NT2/D1 (cell line): ENCODE data around the gene SH2D3C.

Experiments
- DNase-seq: peaks from one replicate; pipeline ENCODE4 v3.0.0-alpha.2; 2011; ENCODE audit warnings: low read depth, low spot score
- H3K27me3 ChIP-seq: 2 replicates; pipeline ENCODE4 v1.6.0; 2011; ENCODE audit warnings: mild to moderate bottlenecking; ENCODE audit not compliant: insufficient read length, insufficient read depth
- H3K36me3 ChIP-seq: 2 replicates; pipeline ENCODE4 v1.6.1; 2011; ENCODE audit warnings: mild to moderate bottlenecking, low read length, mixed read lengths; ENCODE audit not compliant: insufficient read depth, insufficient read length
- H3K4me1 ChIP-seq: 2 replicates; pipeline ENCODE4 v1.5.1; 2011; ENCODE audit not compliant: insufficient read depth, insufficient read length
- H3K4me3 ChIP-seq: 2 replicates; pipeline ENCODE4 v1.5.1; 2011; ENCODE audit warnings: low read depth; ENCODE audit not compliant: insufficient read length
- H3K9ac ChIP-seq: 2 replicates; pipeline ENCODE4 v1.6.0; 2011; ENCODE audit warnings: low read depth; ENCODE audit not compliant: insufficient read length
- H3K9me3 ChIP-seq: 2 replicates; pipeline ENCODE4 v1.5.1; 2011; ENCODE audit warnings: mild to moderate bottlenecking, low read length; ENCODE audit not compliant: insufficient read depth
- SUZ12 ChIP-seq: IDR thresholded peaks from 2 replicates; pipeline ENCODE4 v1.6.1; 2011; ENCODE audit not compliant: insufficient read length, insufficient read depth; ENCODE audit errors: extremely low read depth
- YY1 ChIP-seq: IDR thresholded peaks from 2 replicates; pipeline ENCODE4 v1.6.1; 2011; ENCODE audit not compliant: insufficient read length, insufficient read depth
- ZNF274 ChIP-seq: IDR thresholded peaks from 2 replicates; pipeline ENCODE4 v1.6.1; 2011; ENCODE audit warnings: mild to moderate bottlenecking, low read depth, low read length

SH2D3C gene

DNA sequence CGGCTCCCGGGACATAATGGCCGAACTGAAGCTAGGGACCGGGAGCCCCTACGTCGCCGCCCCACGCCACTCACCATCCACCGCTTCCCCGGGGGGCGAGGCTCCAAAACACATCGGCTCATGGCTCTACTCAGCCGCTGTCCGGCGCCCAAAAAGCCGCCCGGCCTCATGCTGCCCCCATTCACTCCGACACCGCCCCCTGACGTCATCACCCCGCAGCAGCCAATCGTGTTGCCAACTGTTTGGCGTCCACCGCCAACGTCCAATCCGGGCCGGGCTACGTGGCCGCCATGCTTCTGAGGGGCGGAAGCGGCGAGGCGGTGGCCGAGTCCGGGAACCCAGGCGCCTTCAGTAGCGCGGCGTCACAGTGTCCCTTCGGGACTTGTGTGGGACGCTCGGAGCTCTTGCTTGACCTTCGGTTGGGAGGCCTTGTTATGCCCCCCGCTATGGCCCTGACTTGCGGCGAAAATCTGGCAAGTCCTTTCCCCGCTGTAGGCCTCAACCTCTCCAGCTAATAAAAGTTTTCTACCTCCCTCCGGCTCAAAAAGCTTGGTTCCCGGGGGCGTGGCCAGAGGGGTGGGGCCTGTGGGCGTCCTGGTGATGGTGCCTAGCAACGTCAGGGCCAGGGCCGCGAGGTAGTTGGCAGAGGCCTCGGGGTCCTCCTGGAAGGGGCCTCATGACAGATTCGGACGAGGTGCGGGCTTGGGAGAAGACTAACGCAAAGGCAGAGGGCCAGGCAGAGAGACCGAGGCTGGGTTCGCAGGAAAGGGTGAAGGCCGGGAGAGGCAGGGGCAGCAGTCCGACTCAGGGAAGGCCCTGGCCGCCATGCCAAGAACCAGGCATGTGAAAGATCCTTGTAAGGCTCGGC lies 62.8 kb downstream of the SH2D3C start, which contains the start of the genes PTRH1 and TTC16:
TSS of gene PTRH1 (minus strand) at position 194 of the 868 bp plus-strand sequence. CDS start at position 170, 24 bp downstream.
TSS of gene TTC16 (plus strand) at position 610 of the 868 bp plus-strand sequence. CDS start at position 677, 67 bp downstream.
- no peak for TF ChIP-seq ZNF274
- peak; percentile 96 for TF ChIP-seq YY1
- H3K36me3 ChIP-seq = no peaks in the 10 kb centered on the region
- peak within 1 kb of the TSS; percentile 81 for H3K9ac ChIP-seq
- peak; percentile 93 for DNase-seq
- H3K4me3 ChIP-seq = peak within 1 kb of the TSS; percentile 85
- peaks cover 15% of the 10 kb centered on the region for H3K4me1 ChIP-seq
- H3K9me3 ChIP-seq = no peaks in the 10 kb centered on the region
- peaks cover 21% of the 10 kb centered on the region for H3K27me3 ChIP-seq

- TF ChIP-seq ZNF274 (no peak), YY1 (no peak)
- Histone ChIP-seq H3K9ac (peak overlapping the region; percentile 81), H3K9me3 (no peaks in the 10 kb centered on the region), H3K4me1 (peaks cover 15% of the 10 kb centered on the region), H3K4me3 (peak overlapping the region; percentile 85), H3K36me3 (no peaks in the 10 kb centered on the region), H3K27me3 (peaks cover 21% of the 10 kb centered on the region)
- DNase-seq = no peak
These were observed 63.5 kb downstream of the SH2D3C start for GRCh38 chr9:127714951-127715469.

DNA sequence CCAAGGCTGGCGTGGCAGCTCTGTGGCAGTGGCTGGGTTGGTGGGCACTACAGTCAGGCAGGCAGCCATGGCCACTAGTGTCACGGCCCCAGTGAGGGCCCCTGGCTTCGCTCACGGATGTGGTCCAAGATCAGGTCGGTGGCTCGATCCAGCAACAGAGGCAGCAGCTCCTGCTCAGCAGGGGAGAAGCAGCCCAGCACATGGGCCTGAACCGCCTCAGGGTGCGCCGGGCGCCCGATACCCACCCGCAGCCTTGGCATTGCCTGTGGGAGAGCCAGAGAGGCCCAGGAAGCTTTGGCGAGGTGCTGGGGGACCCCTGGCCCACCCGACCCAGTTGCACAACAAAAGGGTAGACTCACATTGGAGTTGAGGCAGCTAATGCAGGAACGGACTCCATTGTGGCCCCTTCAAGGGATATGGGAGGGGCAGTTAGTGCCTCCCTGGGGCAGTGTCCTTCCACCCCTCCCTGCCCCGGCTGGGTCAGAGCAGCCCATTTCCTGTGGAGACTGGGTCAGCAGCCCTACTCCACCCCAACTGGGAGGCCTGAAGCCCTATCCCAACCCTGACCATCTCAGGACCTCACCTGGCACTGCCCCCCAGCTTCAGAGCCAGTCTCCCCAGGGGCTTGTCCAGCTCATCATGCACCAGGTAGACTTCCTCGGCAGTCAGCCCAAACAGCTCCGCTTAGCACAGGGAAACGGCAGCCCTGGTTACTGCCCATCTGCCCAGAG lies 64.3 kb downstream of the SH2D3C start:
- Histone ChIP-seq H3K27me3 (peaks cover 21% of the 10 kb centered on the region), H3K9me3 (no peaks in the 10 kb centered on the region), H3K4me3 (peak overlapping the region; percentile 10), H3K9ac (no peak overlapping the region), H3K4me1 (peaks cover 11% of the 10 kb centered on the region), H3K36me3 (no peaks in the 10 kb centered on the region)
- DNase-seq = no peak
- no peak for TF ChIP-seq ZNF274
- TF ChIP-seq SUZ12 = no peak
- no peak for TF ChIP-seq YY1

DNA sequence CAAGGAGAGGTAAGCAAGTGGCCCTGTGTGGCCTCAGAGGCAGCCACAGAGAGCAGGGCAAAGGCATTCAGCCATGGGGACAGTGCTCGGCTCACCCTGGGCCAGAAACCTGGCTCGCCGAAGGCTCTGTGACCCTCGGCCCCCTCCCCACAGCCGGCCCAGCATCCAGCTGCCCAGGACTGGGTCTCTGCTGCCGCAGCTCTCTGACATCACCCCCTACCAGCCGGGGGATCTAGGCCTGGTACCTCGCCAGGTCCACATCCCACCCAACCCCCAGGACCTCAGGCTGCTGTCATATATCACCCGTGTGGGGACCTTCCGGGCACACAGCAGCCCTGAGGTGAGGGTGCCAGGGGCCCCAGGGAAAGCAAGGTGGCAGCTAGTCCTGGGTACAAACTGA lies 65.6 kb downstream of the SH2D3C start:
- Histone ChIP-seq H3K9me3 (peaks cover 5% of the 10 kb centered on the region; the same call in 1 of the 2 replicates), H3K36me3 (no peaks in the 10 kb centered on the region), H3K9ac (no peak overlapping the region), H3K4me1 (peaks cover 11% of the 10 kb centered on the region), H3K4me3 (no peak overlapping the region), H3K27me3 (peaks cover 21% of the 10 kb centered on the region)
- no peak for DNase-seq
- no peak for TF ChIP-seq YY1
- no peak for TF ChIP-seq ZNF274
- TF ChIP-seq SUZ12 = no peak

DNA sequence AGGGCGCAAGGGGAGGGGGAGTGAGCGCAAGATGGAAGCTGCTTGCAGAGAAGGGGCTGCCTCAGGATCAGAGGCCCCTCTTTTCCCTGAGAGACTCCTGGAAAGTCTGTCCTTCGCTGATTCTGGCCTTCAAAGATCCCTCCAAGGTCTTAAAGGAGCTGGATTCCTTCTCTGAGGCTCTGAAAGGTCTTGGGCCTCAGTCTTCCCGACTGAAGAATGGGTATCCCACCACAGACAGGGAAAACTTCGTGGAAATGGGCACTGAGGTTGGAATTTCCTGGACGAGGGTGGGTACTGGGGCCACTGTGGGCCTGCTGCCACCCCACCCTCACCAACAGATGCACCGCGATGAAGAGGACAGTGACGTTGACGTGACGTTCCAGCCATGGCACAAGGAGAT lies 66.1 kb downstream of the SH2D3C start:
- DNase-seq = no peak
- peaks cover 11% of the 10 kb centered on the region for H3K4me1 ChIP-seq
- no peak overlapping the region for H3K4me3 ChIP-seq
- H3K9me3 ChIP-seq = peaks cover 5% of the 10 kb centered on the region; the same call in 1 of the 2 replicates
- peaks cover 19% of the 10 kb centered on the region for H3K27me3 ChIP-seq
- no peak overlapping the region for H3K9ac ChIP-seq
- no peaks in the 10 kb centered on the region for H3K36me3 ChIP-seq
- TF ChIP-seq ZNF274 = no peak
- TF ChIP-seq SUZ12 = no peak
- TF ChIP-seq YY1 = no peak

DNA sequence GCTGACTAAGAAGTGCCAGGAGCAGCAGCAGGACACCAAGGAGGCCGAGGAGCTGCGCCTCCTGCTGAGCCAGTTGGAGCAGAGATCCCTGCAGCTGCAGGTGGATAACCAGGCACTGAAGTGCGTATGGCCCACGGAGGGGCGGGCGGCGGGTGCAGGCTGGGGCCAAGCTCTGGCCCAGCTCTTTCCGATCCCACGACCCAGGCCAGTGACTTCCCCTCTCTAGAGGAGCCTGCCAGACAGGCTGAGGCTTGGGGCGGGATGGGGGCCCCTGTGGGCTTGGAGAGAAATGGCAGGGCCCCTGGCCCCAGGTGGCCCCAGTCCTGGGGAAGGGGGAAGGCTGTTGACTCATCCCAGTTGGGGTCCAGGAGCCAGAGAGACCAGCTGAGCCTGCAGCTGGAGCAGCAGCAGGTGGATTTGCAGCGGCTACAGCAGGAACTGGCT lies 66.6 kb downstream of the SH2D3C start:
- Histone ChIP-seq H3K9me3 (peaks cover 5% of the 10 kb centered on the region; the same call in 1 of the 2 replicates), H3K9ac (peak overlapping the region; percentile 45), H3K4me3 (no peak overlapping the region), H3K27me3 (peaks cover 16% of the 10 kb centered on the region), H3K4me1 (peaks cover 11% of the 10 kb centered on the region), H3K36me3 (no peaks in the 10 kb centered on the region)
- no peak for DNase-seq
- TF ChIP-seq YY1 (no peak), SUZ12 (no peak), ZNF274 (no peak)
